ENCODE measurements around the gene ZNF28. TPM values are rescaled to one million over a fixed set of nuclear protein-coding genes. Genes with fewer than 3 reads are reported as not detected.
"Not testable (repeated sequence)": the region's sequence is repeated elsewhere in the genome, so short reads cannot be mapped to it uniquely, and the experiment has no call there.

Gene ZNF28
- 8.0 TPM for total RNA-seq
- long read RNA-seq, full-length matches to known transcripts = 3 of 9 reads
- long read RNA-seq, partial matches to known transcripts = 0 of 9 reads
- long read RNA-seq, other reads (novel, unspliced or antisense) = 6 of 9 reads

DNA sequence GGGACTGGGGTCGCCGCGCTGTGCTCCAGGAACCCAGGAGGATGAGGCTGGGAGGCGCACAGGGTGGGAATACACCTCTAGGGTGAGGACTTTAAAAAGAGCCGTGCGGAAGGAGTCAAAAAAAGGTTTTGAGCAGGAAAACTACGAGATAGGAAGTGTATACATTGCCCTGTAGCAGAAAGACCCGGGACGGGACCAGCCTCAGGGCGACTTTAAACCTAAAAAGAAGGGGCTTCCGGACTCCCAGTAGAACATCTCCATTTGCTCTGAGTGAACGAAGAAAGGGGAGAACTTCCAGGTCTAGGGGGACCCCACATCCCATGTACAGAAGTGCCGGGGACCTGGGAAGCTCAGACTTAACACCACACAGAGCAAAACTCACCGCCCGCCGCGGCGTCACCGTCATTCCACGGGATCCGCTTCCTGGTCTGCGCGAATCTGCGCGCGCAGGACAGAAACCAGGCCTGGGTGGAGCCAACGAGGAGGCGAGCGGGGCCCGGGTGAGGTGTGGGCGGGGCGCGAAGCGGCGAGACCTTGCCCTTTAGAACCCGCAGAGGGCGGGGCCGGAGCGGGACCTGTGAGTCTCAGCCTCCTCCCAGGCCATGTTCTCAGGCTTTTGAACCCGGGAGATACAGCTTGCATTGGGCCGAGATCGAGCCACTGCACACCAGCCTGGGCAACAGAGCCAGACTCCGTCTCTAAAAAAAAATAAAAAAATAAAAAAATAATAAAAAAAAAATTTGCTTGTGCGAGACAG lies at the start of gene ZNF28:
Gene ZNF28, minus strand, starts transcription at position 430 of the 757 bp plus-strand sequence. CDS start 3,675 bp downstream, outside the sequence.
- intact Hi-C loops (cut with DNase I) = not testable (repeated sequence)
- peak; percentile 83 for DNase-seq (ENCODE audit: low spot score)

DNA sequence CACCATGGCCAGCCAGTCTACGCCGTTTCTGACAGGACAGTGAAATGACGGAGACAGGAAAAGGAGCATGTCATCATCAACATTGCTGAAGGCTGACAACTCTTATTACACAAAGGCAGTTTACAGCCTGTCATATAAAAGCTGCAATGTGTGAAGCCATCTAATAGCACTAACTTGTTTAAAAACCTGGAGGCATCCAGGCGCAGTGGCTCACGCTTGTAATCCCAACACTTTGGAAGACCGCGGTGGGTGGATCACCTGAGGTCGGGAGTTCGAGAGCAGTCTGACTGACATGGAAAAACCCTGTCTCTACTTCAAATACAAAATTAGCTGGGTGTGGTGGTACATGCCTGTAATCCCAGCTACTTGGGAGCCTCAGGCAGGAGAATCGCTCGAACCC lies 46.6 kb upstream of the ZNF28 start:
- intact Hi-C loops (cut with DNase I); DNase-seq (ENCODE audit: low spot score): not testable (repeated sequence)

DNA sequence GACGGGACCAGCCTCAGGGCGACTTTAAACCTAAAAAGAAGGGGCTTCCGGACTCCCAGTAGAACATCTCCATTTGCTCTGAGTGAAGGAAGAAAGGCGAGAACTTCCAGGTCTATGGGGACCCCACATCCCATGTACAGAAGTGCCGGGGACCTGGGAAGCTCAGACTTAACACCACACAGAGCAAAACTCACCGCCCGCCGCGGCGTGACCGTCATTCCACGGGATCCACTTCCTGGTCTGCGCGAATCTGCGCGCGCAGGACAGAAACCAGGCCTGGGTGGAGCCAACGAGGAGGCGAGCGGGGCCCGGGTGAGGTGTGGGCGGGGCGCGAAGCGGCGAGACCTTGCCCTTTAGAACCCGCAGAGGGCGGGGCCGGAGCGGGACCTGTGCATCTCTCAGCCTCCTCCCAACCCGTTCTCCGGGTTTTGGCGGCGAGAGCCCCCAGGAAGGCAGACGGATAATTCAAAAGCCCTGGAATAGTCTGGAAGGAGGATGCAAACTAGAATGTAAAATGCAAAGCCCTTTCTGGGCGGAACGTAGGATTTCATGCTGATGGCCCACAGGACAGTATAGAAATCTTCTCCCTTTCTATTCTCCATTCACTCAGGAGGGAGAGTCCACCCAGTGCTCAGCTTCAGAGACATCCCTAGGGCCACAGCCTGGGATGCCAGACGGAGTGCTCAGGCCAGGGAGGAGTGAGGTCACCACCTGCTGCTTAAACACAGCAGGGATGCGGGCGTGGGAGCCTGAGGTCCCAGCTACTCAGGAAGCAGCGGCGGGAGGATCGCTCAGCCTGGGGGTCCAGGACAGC lies 36.2 kb upstream of the ZNF28 start, which contains the start of gene ZNF468:
Gene ZNF468, minus strand, starts transcription at position 242 of the 814 bp plus-strand sequence. CDS start 3,347 bp downstream, outside the sequence.
- intact Hi-C loops (cut with DNase I) = not testable (repeated sequence)
- peak; percentile 92 for DNase-seq (ENCODE audit: low spot score)

DNA sequence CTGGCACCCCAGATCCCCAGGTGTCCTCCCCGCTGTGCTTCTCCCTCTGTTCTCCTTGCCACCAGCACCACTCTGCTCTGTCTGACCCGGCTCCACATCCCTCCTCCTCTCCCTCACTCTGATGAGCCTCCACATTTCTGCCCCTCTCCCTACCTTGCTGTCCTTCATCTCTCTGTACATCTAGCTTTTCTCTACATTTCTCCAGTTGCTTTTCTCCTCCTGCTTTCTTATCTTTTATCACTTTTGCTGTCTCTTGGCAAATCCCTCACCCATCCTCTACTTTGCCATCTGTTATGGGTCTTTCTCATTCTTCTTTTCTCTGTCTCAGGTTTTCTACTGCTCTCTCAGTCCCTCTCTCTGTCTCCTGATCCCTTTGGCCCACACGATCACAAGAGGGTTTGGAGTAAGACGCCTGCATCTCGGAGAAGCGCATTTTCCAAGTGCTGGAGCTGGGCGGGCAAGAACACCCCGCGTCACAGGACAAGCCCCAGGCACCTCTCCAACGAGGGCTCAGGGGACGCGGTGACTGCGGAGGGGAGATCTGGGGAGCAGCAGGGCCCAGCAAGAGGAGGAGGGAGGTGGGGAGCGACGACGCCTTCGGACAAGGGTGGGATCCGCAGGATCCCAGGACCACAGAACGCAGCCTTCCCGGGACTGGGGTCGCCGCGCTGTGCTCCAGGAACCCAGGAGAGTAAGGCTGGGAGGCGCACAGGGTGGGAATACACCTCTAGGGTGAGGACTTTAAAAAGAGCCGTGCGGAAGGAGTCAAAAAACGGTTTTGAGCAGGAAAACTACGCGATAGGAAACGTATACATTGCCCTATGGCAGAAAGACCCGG lies 35.3 kb upstream of the ZNF28 start:
- DNase-seq (ENCODE audit: low spot score); intact Hi-C loops (cut with DNase I): not testable (repeated sequence)

DNA sequence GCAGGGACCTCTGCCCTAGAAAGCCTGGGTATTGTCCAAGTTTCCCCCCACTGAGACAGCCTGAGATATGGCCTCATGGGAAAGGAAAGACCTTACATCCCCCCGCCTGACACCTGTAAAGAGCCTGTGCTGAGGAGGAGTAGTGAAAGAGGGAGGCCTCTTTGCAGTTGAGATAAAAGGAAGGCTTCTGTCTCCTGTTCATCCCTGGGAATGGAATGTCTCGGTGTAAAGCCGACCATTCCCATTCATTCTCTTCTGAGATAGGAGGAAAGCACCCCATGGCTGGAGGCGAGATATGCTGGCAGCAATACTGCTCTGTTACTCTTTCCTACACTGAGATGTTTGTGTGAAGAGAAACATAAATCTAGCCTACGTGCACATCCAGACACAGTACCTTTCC lies 25.9 kb upstream of the ZNF28 start:
- intact Hi-C loops (cut with DNase I); DNase-seq (ENCODE audit: low spot score): not testable (repeated sequence)

DNA sequence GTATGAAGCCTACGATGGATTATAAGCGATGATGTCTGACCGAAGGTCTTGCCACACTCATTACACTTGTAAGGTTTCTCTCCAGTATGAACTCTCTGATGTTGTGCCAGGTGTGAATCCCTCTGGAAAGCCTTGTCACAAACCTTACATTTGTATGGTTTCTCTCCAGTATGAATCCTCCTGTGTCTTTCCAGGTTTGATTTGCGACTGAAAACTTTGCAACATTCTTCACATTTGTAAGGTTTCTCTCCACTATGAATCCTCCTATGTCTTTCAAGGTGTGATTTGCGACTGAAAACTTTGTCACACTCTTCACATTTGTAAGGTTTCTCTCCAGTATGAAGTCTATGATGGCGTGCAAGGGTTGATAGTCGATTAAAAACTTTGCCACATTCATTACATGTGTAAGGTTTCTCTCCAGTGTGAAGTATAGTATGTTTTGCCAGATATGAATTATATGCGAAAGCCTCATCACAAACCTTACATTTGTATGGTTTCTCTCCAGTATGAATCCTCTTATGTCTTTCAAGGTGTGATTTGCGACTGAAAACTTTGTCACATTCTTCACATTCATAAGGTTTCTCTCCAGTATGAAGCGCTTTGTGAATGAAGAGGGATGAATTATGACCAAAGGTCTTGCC lies 19.5 kb upstream of the ZNF28 start:
- intact Hi-C loops (cut with DNase I); DNase-seq (ENCODE audit: low spot score): not testable (repeated sequence)

DNA sequence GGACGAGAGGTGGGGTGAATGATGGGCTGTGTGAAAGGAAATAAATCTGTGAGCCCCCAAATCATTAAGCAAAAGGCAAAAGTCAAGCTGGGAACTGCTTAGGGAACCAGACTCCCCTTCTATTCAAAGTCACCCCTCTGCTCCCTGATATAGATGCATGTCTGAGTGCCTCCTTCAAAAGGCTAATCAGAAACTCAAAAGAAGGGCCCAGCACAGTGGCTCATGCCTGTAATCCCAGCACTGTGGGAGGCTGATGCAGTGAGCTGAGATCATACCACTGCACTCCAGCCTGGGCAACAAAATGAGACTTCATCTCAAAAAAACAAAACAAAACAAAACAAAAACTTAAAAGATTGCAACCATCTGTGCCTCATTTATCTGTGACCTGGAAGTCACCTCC lies 12.9 kb upstream of the ZNF28 start:
- intact Hi-C loops (cut with DNase I); DNase-seq (ENCODE audit: low spot score): not testable (repeated sequence)

DNA sequence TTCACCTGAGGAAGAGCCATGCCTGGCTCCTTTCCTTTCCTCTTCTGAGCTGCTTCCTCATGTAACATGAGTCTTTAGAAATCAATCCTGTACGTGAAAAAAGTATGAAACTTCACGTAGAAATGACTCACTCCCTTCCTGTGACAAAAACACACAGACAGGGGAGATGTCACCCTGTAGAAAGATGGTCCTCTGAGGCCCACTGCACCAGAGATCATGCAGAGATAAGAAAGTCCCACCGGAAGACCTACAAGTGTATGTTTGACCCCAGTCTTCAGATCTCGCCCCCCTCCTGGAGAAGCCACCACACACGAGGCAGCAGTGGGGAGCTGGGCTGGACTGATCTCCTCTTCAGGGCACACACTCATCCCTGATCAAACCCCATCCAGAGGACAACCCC lies 12.1 kb upstream of the ZNF28 start:
- DNase-seq (ENCODE audit: low spot score); intact Hi-C loops (cut with DNase I): not testable (repeated sequence)

DNA sequence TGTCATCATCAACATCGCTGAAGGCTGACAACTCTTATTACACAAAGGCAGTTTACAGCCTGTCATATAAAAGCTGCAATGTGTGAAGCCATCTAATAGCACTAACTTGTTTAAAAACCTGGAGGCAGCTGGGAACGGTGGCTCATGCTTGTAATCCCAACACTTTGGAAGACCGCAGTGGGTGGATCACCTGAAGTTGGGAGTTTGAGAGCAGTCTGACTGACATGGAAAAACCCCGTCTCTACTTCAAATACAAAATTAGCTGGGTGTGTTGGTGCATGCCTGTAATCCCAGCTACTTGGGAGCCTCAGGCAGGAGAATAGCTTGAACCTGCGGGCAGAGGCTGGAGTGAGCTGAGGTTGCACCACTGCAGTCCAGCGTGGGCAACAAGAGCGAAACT lies 8.4 kb upstream of the ZNF28 start:
- intact Hi-C loops (cut with DNase I); DNase-seq (ENCODE audit: low spot score): not testable (repeated sequence)

DNA sequence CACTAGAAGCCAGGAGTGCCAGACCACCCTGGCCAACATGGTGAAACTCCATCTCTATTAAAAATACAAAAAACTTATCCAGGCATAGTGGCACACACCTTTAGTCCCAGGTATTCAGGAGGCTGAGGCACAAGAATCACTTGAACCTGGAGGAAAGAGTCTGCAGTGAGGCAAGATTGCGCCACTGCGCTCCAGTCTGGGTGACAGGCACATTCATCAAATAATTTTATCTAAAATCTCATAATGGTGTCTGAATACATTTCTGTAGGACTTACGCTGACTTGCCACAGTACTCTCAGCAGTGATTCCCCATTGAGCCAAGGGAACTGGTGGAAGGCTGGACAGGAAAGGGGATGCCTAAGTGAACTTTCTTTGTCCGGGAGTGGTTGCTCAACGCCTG lies 4.3 kb upstream of the ZNF28 start:
- DNase-seq (ENCODE audit: low spot score) = no peak
- intact Hi-C loops (cut with DNase I) = no loop called here

DNA sequence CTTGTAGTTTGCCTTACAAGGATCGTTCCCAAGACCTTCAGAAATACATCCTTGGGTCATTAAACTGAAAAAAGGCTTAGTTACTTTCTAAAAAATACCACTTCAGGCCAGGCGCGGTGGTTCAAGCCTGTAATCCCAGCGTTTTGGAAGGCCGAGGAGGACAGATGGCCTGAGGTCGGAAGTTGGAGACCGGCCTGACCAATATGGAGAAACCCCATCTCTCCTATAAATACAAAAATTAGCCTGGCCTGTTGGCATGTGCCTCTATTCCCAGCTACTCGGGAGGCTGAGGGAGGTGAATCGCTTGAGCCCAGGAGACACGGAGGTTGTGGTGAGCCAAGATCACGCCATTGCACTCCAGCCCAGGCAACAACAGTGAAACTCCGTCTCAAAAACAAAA lies 2.2 kb upstream of the ZNF28 start:
- DNase-seq (ENCODE audit: low spot score) = no peak
- intact Hi-C loops (cut with DNase I) = no loop called here

DNA sequence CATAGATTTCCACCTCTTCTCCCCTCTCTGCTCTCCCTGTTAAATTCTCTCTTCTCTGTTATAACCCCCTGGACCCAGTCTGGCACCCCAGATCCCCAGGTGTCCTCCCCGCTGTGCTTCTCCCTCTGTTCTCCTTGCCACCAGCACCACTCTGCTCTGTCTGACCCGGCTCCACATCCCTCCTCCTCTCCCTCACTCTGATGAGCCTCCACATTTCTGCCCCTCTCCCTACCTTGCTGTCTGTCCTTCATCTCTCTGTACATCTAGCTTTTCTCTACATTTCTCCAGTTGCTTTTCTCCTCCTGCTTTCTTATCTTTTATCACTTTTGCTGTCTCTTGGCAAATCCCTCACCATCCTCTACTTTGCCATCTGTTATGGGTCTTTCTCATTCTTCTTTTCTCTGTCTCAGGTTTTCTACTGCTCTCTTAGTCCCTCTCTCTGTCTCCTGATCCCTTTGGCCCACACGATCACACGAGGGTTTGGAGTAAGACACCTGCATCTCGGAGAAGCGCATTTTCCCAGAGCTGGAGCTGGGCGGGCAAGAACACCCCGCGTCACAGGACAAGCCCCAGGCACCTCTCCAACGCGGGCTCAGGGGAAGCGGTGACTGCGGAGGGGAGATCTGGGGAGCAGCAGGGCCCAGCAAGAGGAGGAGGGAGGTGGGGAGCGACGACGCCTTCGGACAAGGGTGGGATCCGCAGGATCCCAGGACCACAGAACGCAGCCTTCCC lies 795 bp downstream of the ZNF28 start:
- DNase-seq (ENCODE audit: low spot score); intact Hi-C loops (cut with DNase I): not testable (repeated sequence)

DNA sequence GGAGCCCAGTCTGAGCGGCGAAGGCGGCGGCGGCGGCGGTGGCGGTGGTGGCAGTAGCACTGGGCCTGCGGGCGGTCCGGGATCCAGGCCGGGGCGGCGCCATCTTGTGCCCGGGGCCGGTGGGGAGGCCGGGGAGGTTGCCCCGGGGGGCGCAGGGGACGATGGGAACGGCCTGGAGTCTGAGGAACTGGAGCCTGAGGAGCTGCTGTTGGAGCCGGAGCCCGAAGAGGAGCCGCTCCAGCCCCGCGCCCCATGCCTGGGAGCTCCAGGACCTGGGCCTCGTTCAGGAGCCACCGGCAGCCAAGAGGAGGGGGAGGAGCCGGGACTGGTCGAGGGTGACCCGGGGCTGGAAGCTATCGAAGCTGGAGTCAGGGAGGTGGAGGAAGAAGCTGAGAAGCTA lies 11.6 kb downstream of the ZNF28 start:
- no peak for DNase-seq (ENCODE audit: low spot score)
- intact Hi-C loops (cut with DNase I) = no loop called here

DNA sequence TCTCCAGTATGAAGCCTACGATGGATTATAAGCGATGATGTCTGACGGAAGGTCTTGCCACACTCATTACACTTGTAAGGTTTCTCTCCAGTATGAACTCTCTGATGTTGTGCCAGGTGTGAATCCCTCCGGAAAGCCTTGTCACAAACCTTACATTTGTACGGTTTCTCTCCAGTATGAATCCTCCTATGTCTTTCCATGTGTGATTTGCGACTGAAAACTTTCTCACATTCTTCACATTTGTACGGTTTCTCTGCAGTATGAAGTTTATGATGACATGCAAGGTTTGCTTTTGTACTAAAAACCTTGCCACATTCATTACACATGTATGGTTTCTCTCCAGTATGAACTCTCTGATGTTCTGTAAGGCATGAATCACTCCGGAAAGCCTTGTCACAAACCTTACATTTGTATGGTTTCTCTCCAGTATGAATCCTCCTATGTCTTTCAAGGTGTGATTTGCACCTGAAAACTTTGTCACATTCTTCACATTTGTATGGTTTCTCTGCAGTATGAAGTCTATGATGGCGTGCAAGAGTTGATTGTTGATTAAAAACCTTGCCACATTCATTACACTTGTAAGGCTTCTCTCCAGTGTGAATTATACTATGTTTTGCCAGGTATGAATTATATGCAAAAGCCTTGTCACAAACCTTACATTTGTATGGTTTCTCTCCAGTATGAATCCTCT lies 21.3 kb downstream of the ZNF28 start:
- intact Hi-C loops (cut with DNase I); DNase-seq (ENCODE audit: low spot score): not testable (repeated sequence)

DNA sequence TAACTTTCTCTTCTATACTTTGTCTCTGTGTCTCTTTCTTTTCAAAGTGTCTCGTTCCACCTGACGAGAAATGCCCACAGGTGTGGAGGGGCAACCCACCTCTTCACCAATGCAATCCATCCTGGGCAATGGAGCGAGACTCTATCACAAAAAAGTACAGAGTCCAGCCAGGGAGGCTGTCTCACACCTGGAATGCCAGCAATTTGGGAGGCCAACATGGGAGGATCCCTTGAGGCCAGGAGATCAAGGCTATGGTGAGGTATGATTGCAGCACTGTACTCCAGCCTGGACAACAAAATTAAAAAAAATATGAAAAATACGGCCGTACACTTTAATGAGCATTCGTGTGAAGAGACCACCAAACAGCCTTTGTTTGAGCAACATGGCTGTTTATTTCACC lies 32.0 kb downstream of the ZNF28 start:
- intact Hi-C loops (cut with DNase I) = no loop called here
- no peak for DNase-seq (ENCODE audit: low spot score)

DNA sequence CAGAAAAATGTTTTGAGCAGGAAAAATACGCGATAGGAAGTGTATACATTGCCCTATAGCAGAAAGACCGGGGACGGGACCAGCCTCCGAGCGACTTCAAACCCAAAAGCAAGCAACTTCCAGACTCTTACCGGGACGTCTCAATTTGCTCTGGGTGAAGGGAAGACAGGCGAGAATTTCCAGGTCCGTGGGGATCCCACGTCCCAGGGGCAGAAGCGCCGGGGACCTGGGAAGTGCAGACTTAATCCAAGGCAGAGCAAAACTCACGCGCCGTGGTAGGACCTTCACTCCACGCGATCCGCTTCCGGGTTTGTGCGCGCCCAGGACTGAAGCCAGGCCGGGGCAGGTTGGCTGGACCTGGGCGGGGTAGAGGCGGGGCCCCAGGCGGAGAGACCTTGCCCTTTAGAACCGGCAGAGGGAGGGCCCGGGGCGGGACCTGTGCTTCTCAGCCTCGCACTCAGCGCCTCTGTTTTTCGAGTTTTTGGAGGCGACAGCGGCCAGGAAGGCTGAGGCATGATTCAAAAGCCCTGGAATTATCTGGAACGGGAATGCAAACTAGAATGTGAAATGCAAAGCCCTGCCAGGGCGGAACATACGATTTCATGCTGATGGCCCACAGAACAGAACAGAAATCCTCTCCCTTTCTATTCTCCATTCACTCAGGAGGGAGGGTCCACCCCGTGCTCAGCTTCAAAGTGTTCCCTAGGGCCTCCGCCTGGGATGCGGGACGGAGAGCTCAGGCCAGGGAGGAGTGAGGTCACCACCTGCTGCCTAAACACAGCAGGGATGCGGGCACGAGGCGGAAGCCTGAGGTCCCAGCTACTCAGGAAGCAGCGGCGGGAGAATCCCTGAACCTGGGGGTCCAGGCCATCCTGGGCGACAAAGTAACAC lies 34.7 kb downstream of the ZNF28 start, which contains the start of gene ZNF600:
Gene ZNF600, minus strand, starts transcription at position 328 of the 891 bp plus-strand sequence. CDS start 7,903 bp downstream, outside the sequence.
- peak; percentile 90 for DNase-seq (ENCODE audit: low spot score)
- intact Hi-C loops (cut with DNase I) = not testable (repeated sequence)

DNA sequence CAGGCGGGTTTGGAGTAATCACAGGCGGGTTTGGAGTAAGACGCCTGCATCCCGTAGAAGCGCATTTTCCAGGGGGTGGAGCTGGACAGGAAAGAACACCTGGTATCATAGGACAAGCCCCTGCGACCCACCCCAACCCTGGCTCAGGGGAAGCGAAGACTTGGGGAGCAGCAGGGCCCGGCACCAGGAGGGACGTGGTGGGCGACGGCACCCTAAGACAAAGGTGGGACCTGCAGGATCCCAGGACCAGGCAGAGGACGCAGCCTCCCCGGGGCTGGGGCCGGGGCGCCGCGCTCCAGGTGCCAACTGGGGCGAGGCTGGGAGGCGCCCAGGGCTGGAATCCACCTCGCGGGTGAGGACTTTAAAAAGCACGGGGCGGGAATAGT lies 35.4 kb downstream of the ZNF28 start:
- no peak for DNase-seq (ENCODE audit: low spot score)
- intact Hi-C loops (cut with DNase I) = no loop called here

Data from cardiac septum (tissue), 1 donor.